ENCODE data around the gene CETP. TPM values are rescaled to one million over a fixed set of nuclear protein-coding genes. Genes with fewer than 3 reads are reported as not detected.
A peak's percentile ranks its signal among the peaks of the same experiment; 100 is the strongest.

The CETP gene, protein sequence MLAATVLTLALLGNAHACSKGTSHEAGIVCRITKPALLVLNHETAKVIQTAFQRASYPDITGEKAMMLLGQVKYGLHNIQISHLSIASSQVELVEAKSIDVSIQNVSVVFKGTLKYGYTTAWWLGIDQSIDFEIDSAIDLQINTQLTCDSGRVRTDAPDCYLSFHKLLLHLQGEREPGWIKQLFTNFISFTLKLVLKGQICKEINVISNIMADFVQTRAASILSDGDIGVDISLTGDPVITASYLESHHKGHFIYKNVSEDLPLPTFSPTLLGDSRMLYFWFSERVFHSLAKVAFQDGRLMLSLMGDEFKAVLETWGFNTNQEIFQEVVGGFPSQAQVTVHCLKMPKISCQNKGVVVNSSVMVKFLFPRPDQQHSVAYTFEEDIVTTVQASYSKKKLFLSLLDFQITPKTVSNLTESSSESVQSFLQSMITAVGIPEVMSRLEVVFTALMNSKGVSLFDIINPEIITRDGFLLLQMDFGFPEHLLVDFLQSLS
- total RNA-seq (not detected in 2 replicates), polyA plus RNA-seq (0.06 TPM in 1 of 2 replicates, not detected in the other), polyA minus RNA-seq (ENCODE audit: low replicate concordance) (not detected in 2 replicates)
- polyA plus RNA-seq (2012), result 0.12 TPM in 1 of 2 replicates, not detected in the other

DNA sequence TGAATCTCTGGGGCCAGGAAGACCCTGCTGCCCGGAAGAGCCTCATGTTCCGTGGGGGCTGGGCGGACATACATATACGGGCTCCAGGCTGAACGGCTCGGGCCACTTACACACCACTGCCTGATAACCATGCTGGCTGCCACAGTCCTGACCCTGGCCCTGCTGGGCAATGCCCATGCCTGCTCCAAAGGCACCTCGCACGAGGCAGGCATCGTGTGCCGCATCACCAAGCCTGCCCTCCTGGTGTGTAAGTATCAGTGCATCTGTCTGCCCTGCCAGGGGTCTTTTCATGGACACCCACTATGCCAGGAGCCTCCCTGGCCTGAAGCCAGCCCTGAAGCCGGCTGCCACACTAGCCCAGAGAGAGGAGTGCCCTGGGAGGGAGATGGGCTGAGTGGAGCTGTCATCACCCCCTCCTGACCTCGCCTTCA is at the start of gene CETP:
Gene CETP, plus strand, starts transcription at position 100 of the 431 bp plus-strand sequence. Its CDS starts 30 bp downstream, at position 130.
- no peaks in the 10 kb centered on the region for H4K20me1 ChIP-seq (ENCODE audit: control insufficient read depth, extremely low read depth, insufficient read depth, low read length)
- H3K9ac ChIP-seq (ENCODE audit: insufficient read depth, low read length), result no peak within 1 kb of the TSS
- H3K27me3 ChIP-seq (ENCODE audit: control insufficient read depth, insufficient read depth, low read length), result no peaks in the 10 kb centered on the region
- no peaks in the 10 kb centered on the region for H3K9me3 ChIP-seq (ENCODE audit: control insufficient read depth, insufficient read depth, low read depth, low read length)
- peaks cover 18% of the 10 kb centered on the region for H3K4me1 ChIP-seq (ENCODE audit: control insufficient read depth, extremely low read depth, insufficient read depth, low read length)
- no peaks in the 10 kb centered on the region for H3K36me3 ChIP-seq (ENCODE audit: control insufficient read depth, insufficient read depth, low read length)
- TF ChIP-seq EZH2 (IDR thresholded peaks at IDR 0.05; ENCODE audit: low read length, missing control alignments), result no peak
- TF ChIP-seq, protein P1, sequence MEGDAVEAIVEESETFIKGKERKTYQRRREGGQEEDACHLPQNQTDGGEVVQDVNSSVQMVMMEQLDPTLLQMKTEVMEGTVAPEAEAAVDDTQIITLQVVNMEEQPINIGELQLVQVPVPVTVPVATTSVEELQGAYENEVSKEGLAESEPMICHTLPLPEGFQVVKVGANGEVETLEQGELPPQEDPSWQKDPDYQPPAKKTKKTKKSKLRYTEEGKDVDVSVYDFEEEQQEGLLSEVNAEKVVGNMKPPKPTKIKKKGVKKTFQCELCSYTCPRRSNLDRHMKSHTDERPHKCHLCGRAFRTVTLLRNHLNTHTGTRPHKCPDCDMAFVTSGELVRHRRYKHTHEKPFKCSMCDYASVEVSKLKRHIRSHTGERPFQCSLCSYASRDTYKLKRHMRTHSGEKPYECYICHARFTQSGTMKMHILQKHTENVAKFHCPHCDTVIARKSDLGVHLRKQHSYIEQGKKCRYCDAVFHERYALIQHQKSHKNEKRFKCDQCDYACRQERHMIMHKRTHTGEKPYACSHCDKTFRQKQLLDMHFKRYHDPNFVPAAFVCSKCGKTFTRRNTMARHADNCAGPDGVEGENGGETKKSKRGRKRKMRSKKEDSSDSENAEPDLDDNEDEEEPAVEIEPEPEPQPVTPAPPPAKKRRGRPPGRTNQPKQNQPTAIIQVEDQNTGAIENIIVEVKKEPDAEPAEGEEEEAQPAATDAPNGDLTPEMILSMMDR (conservative IDR thresholded peaks at IDR 0.05 in 1 of 2, IDR thresholded peaks at IDR 0.05 in 1 of 2; ENCODE audit: low read depth in 1 of 2, low read length in 2 of 2), result no peak
- no peak within 1 kb of the TSS for H3K4me3 ChIP-seq (replicated peaks in 1 of 4; ENCODE audit: control extremely low read depth in 1 of 4, insufficient read depth in 1 of 4, low read depth in 3 of 4, low read length in 4 of 4)
- no peak within 1 kb of the TSS for H3K27ac ChIP-seq (ENCODE audit: insufficient read depth, low read length)
- H2AFZ ChIP-seq (ENCODE audit: low read length), result no peak within 1 kb of the TSS
- DNase-seq (ENCODE audit: low read depth in 2 of 2), result no peak
- H3K4me2 ChIP-seq (ENCODE audit: extremely low read depth, insufficient read depth, low read length), result no peak within 1 kb of the TSS
- H3K79me2 ChIP-seq (ENCODE audit: control insufficient read depth, insufficient read depth, low read length), result no peaks in the 10 kb centered on the region

GRCh38 chr16:56912746-56913708 is 48.7 kb upstream of the CETP start:
- no peaks in the 10 kb centered on the region for H4K20me1 ChIP-seq (ENCODE audit: control insufficient read depth, extremely low read depth, insufficient read depth, low read length)
- peaks cover 2% of the 10 kb centered on the region for H3K4me1 ChIP-seq (ENCODE audit: control insufficient read depth, extremely low read depth, insufficient read depth, low read length)
- H3K9me3 ChIP-seq (ENCODE audit: control insufficient read depth, insufficient read depth, low read depth, low read length), result no peaks in the 10 kb centered on the region
- H3K36me3 ChIP-seq (ENCODE audit: control insufficient read depth, insufficient read depth, low read length), result no peaks in the 10 kb centered on the region
- H3K79me2 ChIP-seq (ENCODE audit: control insufficient read depth, insufficient read depth, low read length), result no peaks in the 10 kb centered on the region
- no peak overlapping the region for H3K9ac ChIP-seq (ENCODE audit: insufficient read depth, low read length)
- no peaks in the 10 kb centered on the region for H3K27me3 ChIP-seq (ENCODE audit: control insufficient read depth, insufficient read depth, low read length)
- H2AFZ ChIP-seq (ENCODE audit: low read length), result no peak overlapping the region
- no peak overlapping the region for H3K4me2 ChIP-seq (ENCODE audit: extremely low read depth, insufficient read depth, low read length)
- no peak overlapping the region for H3K4me3 ChIP-seq (replicated peaks in 1 of 4; ENCODE audit: control extremely low read depth in 1 of 4, insufficient read depth in 1 of 4, low read depth in 3 of 4, low read length in 4 of 4)
- peak; percentile 71 to 74 for DNase-seq (ENCODE audit: low read depth in 2 of 2)
- TF ChIP-seq, protein P1 (conservative IDR thresholded peaks at IDR 0.05 in 1 of 2, IDR thresholded peaks at IDR 0.05 in 1 of 2; ENCODE audit: low read depth in 1 of 2, low read length in 2 of 2), result no peak
- TF ChIP-seq EZH2 (IDR thresholded peaks at IDR 0.05; ENCODE audit: low read length, missing control alignments), result no peak
- H3K27ac ChIP-seq (ENCODE audit: insufficient read depth, low read length), result no peak overlapping the region

Data from fibroblast of lung (primary cell).